A673 (cell line): ENCODE results near the gene EML3. TPM values are rescaled to one million over a fixed set of nuclear protein-coding genes. Genes with fewer than 3 reads are reported as not detected.

ENCODE experiments used
- BruUV-seq: library from RNA; stranded (reverse); fragments of 400-500 nt; replicated peaks from 2 replicates; lab custom pipeline; 2021; lab: Mats Ljungman, UMichigan
- CTCF ChIA-PET: fragments of 300-600 bp; sonication (Branson Sonifier 250); formaldehyde crosslinking; loops from one replicate; lab custom pipeline; 2022; ENCODE audit warnings: antibody characterized with exemption; lab: Charles Lee
- POLR2A ChIA-PET: fragments of 300-600 bp; sonication (Branson Sonifier 250); formaldehyde crosslinking; loops from one replicate; lab custom pipeline; 2022; ENCODE audit warnings: antibody characterized with exemption; ENCODE audit not compliant: low non-redundant PET; lab: Charles Lee
- DNase-seq: peaks from one replicate; pipeline ENCODE4 v3.0.0-alpha.2; 2015; ENCODE audit warnings: low spot score
- H3K27ac ChIP-seq: fragments of 200-600 bp; sonication (generic); 2 replicates; pipeline ENCODE4 v1.5.1; 2016; ENCODE audit warnings: mixed run types, low read depth, mild to moderate bottlenecking, mixed read lengths, antibody characterized with exemption, low read length; ENCODE audit not compliant: poor library complexity, severe bottlenecking
- H3K27me3 ChIP-seq: fragments of 200-600 bp; sonication (generic); replicated peaks from 2 replicates; pipeline ENCODE4 v1.6.1; 2017; ENCODE audit warnings: mixed run types, low read depth, mild to moderate bottlenecking, mixed read lengths, antibody characterized with exemption, low read length; ENCODE audit not compliant: insufficient read depth, poor library complexity
- H3K36me3 ChIP-seq: fragments of 200-600 bp; sonication (generic); 2 replicates; pipeline ENCODE4 v1.6.1; 2016; ENCODE audit warnings: mixed run types, mild to moderate bottlenecking, mixed read lengths, antibody characterized with exemption, low read length; ENCODE audit not compliant: insufficient read depth, poor library complexity, severe bottlenecking
- H3K4me1 ChIP-seq: fragments of 200-600 bp; sonication (generic); 2 replicates; pipeline ENCODE4 v1.6.1; 2017; ENCODE audit warnings: mixed run types, mild to moderate bottlenecking, mixed read lengths, antibody characterized with exemption, low read length; ENCODE audit not compliant: insufficient read depth, poor library complexity, severe bottlenecking
- H3K4me3 ChIP-seq: fragments of 200-600 bp; sonication (generic); 2 replicates; pipeline ENCODE4 v1.5.1; 2016; ENCODE audit warnings: low read depth, mixed run types, mild to moderate bottlenecking, mixed read lengths, low read length; ENCODE audit not compliant: poor library complexity, severe bottlenecking
- H3K9me3 ChIP-seq: fragments of 200-600 bp; sonication (generic); 2 replicates; pipeline ENCODE4 v1.6.1; 2016; ENCODE audit warnings: mixed run types, low read depth, mild to moderate bottlenecking, mixed read lengths, antibody characterized with exemption, low read length; ENCODE audit not compliant: poor library complexity, severe bottlenecking
- CTCF ChIP-seq: fragments of 300-800, 200-600 bp; sonication (generic); conservative IDR thresholded peaks from 2 replicates; pipeline ENCODE4 v1.5.1; 2017; ENCODE audit warnings: low read depth, mild to moderate bottlenecking, antibody characterized with exemption, low read length, moderate library complexity, mixed read lengths
- EZH2 ChIP-seq: fragments of 200-600 bp; sonication (generic); IDR thresholded peaks from 2 replicates; pipeline ENCODE4 v1.6.1; 2017; ENCODE audit warnings: borderline replicate concordance, low read depth, mild to moderate bottlenecking, mixed read lengths, antibody characterized with exemption, low read length; ENCODE audit not compliant: poor library complexity, severe bottlenecking
- intact Hi-C: fragments of 100-400 bp; cut with micrococcal nuclease; formaldehyde crosslinking; loops from one replicate; pipeline ENCODE4 v1.10.0; 2022; ENCODE audit not compliant: unreplicated experiment
- total RNA-seq: library from RNA; stranded (reverse); gene quantifications from 2 replicates; pipeline ENCODE4 v1.2.3, GENCODE V29; 2021

EML3 gene
- total RNA-seq, 1 experiment from 2014 or later: 21.3 TPM

GRCh38 chr11:62577046-62577714 is 35.4 kb downstream of the EML3 start:
- DNase-seq: no peak
- intact Hi-C loops: no loop called here
- Histone ChIP-seq H3K27me3 (no peaks in the 10 kb centered on the region), H3K36me3 (peaks cover 52% of the 10 kb centered on the region), H3K4me1 (peaks cover 13% of the 10 kb centered on the region), H3K27ac (peak overlapping the region; percentile 52), H3K4me3 (no peak overlapping the region), H3K9me3 (no peaks in the 10 kb centered on the region)
- CTCF ChIA-PET: interaction anchor here (0.7 kb wide), 1 partner anchor 37 kb away, joined by 5 read pairs; no protein-coding TSS in a partner anchor
- no TSS peak for BruUV-seq
- POLR2A ChIA-PET: interaction anchor here (0.7 kb wide), 1 partner anchor 139 kb away, joined by 8 read pairs; no protein-coding TSS in a partner anchor
- TF ChIP-seq CTCF (no peak), EZH2 (no peak)

GRCh38 chr11:62575837-62576236 is 36.7 kb downstream of the EML3 start:
- intact Hi-C loops: no loop called here
- TF ChIP-seq CTCF (no peak), EZH2 (no peak)
- Histone ChIP-seq H3K27ac (peak overlapping the region; percentile 88), H3K4me3 (peak overlapping the region; percentile 65), H3K4me1 (peaks cover 26% of the 10 kb centered on the region), H3K36me3 (peaks cover 56% of the 10 kb centered on the region), H3K27me3 (no peaks in the 10 kb centered on the region), H3K9me3 (no peaks in the 10 kb centered on the region)
- CTCF ChIA-PET: no interaction called here
- no peak for DNase-seq
- no TSS peak for BruUV-seq
- POLR2A ChIA-PET: no interaction called here

- no peaks in the 10 kb centered on the region for H3K27me3 ChIP-seq
- H3K9me3 ChIP-seq: no peaks in the 10 kb centered on the region
- H3K36me3 ChIP-seq: peaks cover 59% of the 10 kb centered on the region
- no TSS peak for BruUV-seq
- H3K4me3 ChIP-seq: peak overlapping the region; percentile 65
- DNase-seq: no peak
- intact Hi-C loops: no loop called here
- TF ChIP-seq CTCF (no peak), EZH2 (no peak)
- peaks cover 28% of the 10 kb centered on the region for H3K4me1 ChIP-seq
- H3K27ac ChIP-seq: peak overlapping the region; percentile 88
- ChIA-PET CTCF (no interaction called here), POLR2A (interaction anchor here (1.8 kb wide), 1 partner anchor 16 kb away, joined by 14 read pairs; the partner anchor contains the start of gene TUT1)
Measured at GRCh38 chr11:62575156-62575555, 37.4 kb downstream of the EML3 start.
